SK-N-MC (cell line): Measurements from ENCODE around the gene MYH14.

ENCODE experiments used
- EZH2 ChIP-seq: fragments of 200-600 bp; sonication (generic); IDR thresholded peaks from one replicate; pipeline ENCODE4 v1.6.1; 2017; ENCODE audit warnings: antibody characterized with exemption
- FOXP2 ChIP-seq: optimal IDR thresholded peaks from 2 replicates; pipeline ENCODE3; 2011; ENCODE audit warnings: mild to moderate bottlenecking, moderate library complexity; ENCODE audit not compliant: insufficient read depth; ENCODE audit errors: extremely low read length, control extremely low read depth

- TF ChIP-seq EZH2 (no peak), FOXP2 (no peak)
These were observed 23.1 kb downstream of the MYH14 start for GRCh38 chr19:50226536-50226935.
